Measurements from ENCODE around the gene ITPRIP. TPM values are rescaled to one million over a fixed set of nuclear protein-coding genes. Genes with fewer than 3 reads are reported as not detected.

ITPRIP gene
- total RNA-seq, 1 donor from 2014 or later = 35.5 TPM

DNA sequence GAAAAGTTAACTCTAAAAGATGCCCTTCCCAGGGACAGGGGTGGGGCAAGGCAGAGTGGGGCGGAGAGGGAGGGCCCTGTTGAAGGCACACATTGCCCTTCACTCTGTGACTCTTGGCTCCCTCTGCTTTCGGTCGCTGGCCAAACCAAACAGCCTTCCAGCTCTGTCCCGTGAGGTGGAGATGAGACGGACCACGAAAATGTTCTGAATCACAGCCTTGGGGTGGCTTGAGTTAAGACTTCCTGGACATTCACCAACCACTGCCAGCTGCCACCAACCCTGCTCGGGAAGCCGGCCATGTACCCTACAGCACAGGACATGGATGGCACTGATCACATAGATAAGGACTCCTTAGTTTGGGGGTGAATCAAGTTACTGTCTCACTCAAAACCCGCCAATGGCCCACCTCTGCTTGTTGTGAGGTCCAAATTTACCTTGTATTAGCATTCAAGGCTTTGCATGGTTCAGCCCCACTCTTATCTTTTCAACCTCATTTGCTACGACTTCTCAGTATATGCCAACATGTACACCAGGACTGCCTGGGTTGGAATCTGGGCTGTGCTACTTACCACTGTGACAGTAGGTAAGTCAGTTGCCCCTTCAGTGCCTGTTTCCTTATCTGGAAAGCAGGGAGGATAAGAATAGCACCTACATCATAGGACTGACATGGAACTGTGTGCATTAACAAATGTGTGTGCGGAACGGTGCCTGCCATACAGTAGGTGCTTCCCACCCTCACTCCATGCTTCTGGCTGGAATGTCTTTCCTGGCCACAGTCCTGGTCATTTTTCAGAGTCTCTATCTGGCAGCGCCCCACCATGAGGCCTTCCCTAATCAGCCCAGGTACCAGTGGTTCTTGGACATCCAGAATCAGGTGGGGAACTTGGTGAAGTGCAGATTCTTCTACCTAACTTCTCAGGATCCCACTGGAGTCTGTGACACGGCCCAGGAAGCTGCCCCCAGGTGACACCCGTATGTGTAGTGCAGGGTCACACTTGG, 28.0 kb downstream of the ITPRIP start:
- peak in 1 of 2 donors; percentile 72 for DNase-seq (ENCODE audit: low read depth in 2 of 2)

DNA sequence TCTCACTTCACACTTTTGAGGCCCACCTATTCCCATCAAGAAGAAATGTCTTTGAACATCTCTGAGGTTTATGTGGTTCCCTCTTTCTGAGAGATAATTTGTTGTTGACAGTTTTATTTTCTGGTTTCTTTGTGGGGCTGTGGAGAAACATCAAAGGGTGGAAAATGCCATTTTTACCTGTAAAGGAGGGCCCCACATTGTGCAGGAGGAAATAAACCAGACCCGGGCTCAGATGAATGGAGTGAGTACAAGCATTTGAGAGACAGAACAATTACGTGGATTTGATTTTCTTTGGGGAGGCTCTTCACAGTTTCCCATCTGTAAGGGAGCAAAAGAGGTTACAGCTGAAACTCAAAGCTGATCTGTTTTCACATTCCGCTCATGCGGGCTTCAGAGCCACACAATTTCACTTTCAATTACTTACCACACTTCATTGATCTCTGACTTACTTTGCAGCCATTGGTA, 29.8 kb downstream of the ITPRIP start:
- DNase-seq (ENCODE audit: low read depth in 2 of 2) = no peak

DNA sequence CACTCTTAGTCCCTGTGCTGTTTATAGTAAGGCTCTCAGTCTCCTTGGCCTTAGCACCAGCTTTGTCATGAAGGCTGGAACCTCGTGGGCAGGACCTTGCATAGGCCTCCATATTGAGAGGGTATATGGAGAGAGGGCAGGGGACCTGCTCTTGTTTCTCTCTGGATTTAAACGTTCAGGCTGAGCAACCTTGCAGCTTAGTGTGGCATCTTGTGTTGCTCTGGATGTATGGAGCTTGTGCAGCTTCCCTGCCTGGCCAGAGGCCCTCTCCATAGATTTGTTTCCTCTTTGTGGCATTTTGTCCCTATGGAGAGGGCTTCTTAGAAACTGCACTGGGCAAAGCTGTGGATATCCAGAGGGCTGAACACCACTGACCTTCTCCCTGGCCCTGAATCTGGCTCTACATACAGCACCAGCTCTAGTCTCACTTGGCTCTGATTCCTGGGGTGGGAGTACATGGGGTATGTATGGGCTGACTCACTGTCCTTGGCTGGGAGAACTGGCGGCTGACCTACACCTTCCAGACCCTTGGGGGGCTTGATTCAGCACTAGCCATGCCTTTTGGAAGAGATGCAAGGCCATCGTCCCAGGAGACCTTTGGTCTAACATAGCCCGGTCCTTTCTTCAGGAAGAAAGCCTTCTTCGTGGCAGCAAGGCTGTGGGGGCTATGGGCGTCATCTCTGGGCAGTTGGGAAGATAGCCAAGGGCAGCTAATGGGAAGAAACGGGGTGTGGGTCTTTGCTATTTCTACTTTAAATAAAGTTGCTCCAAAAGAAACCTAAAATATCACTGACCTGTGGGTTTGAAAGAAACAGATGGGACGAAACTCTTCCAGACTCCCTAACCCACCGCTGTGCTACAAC, 30.5 kb downstream of the ITPRIP start:
- peak in 1 of 2 donors; percentile 43 for DNase-seq (ENCODE audit: low read depth in 2 of 2)

DNA sequence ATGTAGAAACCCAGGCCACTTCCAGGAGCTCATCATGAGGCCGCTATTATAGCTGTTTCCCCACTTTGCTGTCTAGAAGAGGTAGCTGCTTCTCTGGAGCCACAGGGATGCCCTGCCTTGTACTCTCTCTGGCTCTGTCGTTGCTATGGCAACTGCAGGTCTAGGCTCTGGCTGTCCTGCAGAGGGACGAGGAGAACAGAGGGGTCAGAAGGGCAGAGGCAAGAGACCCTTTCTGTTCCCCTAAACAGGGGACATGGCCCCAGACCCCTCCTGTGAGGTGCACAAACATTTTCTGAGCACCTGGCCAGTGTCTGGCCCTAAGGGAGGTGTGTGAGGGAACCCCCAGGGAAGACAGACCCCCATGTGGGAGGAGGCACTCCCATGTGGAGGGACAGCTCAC, 31.4 kb downstream of the ITPRIP start:
- DNase-seq (ENCODE audit: low read depth in 2 of 2) = peak in 1 of 2 donors; percentile 52

DNA sequence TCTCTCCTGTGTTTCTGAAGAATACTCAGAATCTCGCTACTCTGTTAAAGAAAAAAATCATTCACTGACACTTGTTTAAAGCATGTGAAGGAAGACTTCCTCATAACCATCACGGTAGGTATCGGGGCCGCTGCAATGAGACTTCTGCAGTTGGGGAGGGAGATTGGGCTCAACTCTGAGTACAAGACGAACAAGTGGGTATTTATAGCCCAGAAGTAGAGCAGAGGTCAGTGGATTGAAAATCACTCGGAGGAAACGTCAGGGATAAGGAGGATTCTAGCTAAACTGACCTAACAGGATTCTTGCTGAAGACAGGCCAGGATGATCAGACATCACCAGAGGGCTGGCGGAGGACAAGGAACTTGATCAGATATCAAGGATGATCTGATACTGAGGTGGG, 33.3 kb downstream of the ITPRIP start:
- peak in 1 of 2 donors; percentile 26 for DNase-seq (ENCODE audit: low read depth in 2 of 2)

DNA sequence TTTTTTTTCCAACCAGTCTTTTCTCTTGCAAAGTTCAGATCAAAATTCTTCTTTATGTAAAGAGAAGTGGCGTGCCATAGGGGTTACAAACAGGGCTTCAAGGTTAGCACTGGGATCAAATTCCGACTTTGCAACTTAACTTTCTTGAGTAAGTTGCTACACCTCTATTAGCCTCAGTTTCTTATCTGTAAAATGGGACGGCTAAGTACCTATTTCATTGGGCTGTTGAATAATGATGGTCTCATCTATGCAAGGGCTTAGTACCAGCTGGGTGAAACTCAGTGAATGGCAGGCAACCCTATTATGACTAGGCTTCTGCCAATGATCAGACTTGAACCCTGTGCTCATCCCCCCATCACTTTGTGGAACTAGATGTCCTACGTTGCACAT, 33.9 kb downstream of the ITPRIP start:
- DNase-seq (ENCODE audit: low read depth in 2 of 2) = peak in 1 of 2 donors; percentile 27

DNA sequence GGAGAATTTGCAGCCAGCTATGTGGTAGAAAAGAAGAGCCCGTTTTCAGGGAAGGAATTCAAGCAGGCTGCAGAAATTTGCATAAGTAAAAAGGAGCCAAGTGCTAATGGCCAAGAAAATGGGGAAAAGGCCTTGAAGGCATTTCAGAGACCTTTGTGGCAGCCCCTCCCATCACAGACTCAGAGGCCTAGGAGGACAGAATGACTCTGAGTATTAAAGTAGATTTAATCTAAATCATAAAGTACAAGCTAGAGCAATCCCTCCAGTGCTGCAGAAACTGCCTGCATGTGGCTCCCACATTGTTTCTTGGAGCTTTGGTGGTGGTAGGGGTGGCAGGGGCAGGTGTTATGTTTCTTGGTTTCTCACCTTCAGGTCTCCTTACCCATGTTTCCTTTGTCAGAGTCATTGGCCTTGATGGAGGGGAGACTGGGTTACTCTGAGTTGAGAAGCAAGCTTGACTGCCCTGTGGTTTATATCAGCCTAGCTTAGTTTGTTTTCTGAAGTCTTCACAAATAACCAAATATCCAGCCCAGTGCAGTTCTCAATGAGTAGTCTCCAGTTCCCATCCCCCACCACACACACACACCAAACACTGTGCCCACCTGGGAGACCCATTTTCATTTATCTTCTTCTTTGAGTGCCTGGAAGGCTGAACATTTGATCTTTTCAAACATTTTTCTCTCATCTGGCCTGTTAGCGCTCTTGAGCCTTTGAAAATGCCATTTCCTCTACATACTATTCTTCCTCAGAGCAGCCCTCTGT, 34.5 kb downstream of the ITPRIP start:
- DNase-seq (ENCODE audit: low read depth in 2 of 2) = peak in 1 of 2 donors; percentile 19

DNA sequence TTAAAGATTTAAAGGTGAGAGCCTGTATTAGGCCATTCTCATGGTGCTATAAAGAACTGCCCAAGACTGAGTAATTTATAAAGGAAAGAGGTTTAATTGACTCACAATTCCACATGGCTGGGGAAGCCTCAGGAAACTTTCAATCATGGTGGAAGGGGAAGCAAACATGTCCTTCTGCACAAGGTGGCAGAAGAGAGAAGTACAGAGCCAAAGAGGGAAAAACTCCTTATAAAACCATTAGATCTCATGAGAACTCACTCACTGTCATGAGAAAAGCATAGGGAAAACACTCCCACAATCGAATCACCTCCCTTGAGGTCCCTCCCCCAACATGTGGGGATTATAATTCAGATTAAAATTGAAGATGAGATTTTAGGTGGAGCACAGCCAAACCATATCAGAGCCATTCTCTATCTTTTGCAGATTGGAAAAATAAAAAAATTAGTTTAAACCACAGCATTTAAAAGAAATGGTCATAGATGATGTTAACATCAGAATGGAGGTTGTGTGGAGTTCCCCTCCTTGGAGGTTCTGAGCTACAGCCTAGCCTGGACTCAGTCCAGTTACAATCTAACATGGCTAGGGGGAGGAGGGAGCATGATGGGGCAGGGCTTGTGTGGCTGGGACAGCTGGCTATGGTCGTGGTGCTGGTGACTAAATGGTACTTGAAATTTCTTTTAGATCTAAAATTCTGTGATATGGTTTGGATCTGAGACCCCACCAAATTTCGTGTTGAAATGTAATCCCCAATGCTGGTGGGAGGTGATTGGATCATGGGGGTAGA, 36.2 kb downstream of the ITPRIP start:
- peak in 1 of 2 donors; percentile 53 for DNase-seq (ENCODE audit: low read depth in 2 of 2)

DNA sequence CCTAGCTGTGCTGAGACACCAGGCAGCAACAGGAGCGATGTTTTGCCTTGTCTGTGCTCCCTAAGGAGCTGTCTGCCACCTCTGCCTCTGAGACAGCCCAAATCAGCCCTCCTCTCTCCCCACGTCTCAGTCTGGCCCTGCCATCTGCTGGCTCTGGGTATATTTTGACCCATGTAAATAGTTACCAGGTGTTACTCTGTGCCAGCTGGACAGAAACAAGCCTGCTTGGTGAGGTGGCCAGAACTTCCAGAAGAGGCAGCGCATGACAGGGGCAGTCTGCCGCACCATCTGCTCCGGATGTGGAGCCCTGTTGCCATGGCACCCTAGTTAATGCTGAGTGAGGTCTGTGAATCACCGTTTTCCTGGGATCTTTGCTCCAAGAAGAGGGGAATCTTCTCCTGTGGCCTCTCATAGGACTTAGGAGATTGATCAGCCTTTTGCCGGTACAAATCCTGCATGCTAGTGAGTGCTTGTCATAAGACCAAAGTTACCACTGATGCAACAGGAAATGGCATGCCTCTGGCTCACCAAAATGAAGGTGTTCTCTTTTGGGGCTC, 37.5 kb downstream of the ITPRIP start:
- peak; percentile 89 to 99 for DNase-seq (ENCODE audit: low read depth in 2 of 2)

DNA sequence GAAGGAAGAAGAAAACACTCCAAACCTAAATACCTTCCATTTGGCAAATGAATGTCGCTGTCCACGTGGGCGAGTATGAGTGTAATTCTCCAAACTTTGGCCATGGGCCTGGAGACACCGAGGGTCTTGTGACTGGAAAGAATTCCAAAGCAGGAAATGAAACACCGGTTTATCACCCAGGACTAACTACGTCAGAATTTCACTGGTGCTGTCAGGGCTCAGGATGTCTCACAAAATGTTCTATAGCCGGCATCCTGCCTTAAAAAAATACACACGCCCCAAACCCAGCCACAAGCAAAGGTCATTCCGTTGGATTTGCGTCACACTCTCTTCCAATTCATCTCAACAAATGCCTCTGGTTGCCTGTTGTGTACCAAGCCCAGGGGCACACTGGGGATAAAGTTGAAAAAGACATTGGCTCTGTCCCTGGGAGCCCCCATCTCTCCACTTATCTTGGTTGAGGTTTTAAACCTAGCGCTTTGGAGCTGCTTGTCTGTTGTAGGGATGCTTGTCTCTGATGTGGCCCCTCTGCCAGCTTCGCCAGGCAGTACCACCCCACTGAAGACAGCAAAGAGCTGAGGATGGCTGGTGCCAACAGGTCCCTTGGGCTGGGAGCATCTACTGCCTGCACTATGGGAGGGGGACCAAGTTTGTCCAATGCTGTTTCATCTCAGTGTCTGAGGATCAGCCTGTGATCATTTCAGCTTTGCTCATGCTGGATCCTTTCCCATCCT, 38.1 kb downstream of the ITPRIP start:
- peak; percentile 99 for DNase-seq (ENCODE audit: low read depth in 2 of 2)

DNA sequence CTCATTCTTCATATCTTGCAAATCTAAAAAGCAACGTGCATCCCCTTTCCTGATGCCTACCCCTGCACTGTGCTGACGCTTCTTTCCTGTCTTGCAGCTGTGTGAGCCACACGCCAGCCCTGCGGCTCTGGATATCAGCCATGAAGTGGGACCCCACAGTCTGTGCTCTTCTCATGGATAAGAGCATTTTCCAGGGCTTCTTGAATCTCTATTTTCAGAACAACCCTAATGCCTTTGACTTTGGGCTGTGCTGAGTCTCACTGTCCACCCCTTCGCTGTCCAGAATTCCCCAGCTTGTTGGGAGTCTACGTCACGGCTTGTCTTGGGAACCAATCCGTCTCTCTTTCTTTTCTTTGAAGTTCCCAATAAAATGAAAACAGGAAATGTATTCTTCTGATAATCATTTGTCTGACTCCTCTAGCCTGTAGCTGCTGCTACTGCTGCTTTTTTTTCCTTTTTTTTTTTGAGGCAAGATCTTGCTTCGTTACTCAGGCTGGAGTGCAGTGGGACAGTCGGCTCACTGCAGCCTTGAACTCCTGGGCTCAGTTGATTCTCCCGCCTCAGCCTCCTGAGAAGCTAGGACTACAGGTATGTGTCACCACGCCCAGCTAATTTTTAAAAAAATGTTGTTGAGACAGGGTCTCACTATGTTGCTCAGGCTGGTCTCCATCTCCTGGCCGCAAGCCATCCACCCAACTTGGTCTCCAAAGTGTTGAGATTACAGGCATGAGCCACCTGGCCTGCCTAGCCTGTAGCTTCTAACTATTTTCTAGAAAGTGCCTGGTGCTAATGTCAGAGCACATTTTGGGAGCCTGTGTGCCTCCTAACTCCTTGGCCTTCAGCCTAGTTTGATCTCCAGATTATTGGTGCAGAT, 39.0 kb downstream of the ITPRIP start:
- DNase-seq (ENCODE audit: low read depth in 2 of 2) = peak; percentile 75 to 95

DNA sequence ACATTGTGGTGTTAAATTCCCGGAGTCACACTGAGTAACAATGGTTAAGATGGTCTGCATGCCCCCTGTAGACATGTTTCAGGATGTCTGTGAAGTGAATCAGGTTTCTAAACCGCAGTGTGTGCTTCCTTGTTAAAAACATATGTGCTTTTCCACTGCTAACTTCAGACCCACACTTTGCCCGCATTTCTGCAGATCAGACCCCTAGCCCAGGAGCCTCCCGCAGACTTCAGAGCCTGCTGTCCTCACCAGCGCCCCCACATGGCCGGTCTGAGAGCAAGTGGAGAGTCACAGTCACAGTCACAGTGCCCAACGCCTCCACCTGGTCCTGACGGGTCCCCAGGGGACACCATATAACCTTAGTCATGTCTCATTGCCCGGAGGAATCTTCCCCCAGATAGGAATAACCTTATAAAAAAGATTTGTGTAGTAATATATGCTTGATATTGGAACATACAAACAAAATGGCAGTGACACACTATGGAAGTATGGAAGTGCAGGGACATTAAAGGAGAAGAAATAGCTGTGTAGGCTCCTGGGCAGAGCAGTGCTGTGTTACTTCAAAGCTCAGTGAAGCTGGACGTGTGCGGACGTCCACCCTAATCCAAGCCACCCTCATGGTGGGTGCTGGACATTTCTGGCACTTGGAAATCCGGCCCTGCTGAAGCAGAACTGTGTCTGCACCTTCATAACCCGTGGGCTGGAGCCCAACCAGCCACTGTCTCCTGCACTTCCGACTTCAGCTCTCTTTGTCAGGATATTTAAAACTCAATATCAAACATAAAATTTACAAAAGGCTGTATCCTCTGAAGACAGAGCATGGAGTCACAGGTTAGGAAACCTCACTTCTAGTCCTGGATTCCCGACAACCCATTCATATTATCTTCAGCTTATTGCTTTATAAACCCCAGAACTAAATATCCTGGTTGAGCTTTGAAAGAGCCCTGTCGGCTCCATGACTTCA, 40.3 kb downstream of the ITPRIP start:
- DNase-seq (ENCODE audit: low read depth in 2 of 2) = peak; percentile 59 to 72

DNA sequence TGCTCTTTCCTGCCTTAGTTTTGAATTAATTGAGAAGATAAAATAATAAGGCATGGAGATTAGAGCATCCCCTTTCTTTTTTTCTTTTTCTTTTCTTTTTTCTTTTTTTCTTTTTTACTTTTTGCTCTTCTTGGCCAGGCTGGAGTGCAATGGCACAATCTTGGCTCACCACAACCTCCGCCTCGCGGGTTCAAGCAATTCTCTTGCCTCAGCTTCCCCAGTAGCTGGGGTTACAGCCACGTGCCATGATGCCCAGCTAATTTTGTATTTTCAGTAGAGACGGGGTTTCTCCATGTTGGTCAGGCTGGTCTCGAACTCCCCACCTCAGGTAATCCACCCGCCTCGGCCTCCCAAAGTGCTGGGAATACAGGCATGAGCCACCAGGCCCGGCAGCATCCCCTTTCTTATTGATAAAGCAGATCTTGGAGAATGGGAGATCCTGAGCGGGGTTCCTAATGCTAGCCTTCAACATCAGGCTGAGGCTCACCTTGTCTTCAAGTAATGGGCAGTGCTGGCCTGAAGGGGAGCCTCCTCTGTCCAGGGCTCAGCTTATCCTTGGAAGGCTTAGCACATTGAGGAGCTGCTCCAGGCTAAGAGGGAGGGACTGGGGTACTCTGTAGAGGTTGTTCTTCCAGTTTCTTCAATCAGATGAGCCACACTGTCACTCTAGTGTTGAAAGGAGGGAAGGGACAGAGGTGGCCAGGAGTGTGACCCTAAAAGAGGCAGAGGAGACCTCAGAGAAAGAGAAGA, 41.4 kb downstream of the ITPRIP start:
- no peak for DNase-seq (ENCODE audit: low read depth in 2 of 2)

DNA sequence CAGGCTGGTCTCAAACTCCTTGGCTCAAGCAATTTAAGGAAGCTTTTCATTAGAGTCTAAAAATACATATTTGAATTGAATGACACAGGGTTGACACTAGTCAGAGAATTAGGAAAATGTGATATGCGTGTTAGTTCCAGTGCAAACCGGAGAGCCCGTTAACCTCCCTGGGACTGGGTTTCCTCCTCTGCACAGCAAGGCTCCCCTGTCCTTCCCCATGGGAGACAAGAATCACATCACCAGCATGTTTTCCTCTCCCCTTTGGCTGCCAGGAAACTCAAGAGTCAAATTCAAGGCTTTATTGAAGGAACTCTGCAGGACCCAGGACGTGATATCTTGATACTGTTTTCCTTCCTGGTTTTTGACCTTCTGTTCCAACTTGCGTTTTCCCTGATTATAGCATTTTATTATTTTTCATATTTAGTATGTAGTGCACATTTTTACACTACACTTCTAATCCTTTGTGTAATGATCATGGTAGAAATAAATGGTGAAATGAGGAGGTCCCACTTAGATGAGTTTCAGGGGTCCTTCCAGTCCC, 44.4 kb downstream of the ITPRIP start:
- peak in 1 of 2 donors; percentile 23 for DNase-seq (ENCODE audit: low read depth in 2 of 2)

DNA sequence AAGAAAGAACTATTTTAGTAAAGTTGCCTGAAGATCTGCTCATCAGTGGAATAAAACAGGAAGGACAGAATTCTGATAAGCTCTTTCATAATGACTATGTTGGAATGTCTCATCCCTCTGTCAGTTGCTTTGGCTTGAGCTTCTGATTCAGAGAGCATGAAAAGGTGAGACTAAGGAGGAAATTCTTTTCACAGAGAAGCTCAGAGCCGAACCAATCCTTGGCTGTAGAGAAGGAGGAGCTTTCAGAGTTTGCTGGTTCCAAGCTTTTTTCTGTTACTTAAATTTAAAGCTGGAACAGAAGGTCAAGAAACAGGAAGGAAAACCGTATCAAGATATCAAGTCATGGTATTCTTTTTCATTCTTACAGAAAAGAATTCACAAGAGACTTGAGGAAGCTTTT, 45.3 kb downstream of the ITPRIP start:
- DNase-seq (ENCODE audit: low read depth in 2 of 2) = peak in 1 of 2 donors; percentile 79

DNA sequence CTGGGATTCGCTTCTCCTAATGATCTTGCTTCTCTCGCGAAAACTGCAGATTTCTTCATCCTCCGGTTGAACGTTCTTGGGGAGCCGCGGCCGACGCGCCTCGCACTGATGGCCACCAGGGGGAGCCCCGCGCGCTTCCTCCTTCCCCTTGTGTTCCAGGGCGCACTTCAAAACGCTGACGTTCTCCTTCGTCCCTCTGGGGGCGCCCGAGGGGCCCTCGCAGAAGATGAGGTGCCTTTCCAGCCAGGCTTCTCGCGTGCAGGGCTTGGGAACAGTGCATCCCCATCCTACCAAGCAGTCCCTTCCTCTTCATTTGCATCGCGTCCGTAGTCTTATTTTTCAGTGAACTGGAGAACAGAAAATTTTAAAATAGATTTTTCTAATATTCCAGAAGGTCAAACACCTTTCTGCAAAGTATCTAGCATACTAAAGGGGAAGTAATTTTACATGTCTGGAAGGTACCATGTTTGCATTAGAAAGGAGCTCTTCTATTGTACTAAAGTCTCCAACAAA, 46.8 kb downstream of the ITPRIP start:
- peak; percentile 89 to 91 for DNase-seq (ENCODE audit: low read depth in 2 of 2)

Data from lung microvascular endothelial cell (primary cell).